AG10803 (cell line): Measurements from ENCODE around the gene PDPR.
"Not testable (repeated sequence)": the region's sequence is repeated elsewhere in the genome, so short reads cannot be mapped to it uniquely, and the experiment has no call there.

Experiments
- DNase-seq: peaks from one replicate; pipeline ENCODE4 v3.0.0; 2010; ENCODE audit warnings: low read depth
- H3K4me3 ChIP-seq: 2 replicates; pipeline ENCODE4 v1.5.1; 2011; ENCODE audit warnings: mild to moderate bottlenecking, low read length, control low read depth

The PDPR gene

DNA sequence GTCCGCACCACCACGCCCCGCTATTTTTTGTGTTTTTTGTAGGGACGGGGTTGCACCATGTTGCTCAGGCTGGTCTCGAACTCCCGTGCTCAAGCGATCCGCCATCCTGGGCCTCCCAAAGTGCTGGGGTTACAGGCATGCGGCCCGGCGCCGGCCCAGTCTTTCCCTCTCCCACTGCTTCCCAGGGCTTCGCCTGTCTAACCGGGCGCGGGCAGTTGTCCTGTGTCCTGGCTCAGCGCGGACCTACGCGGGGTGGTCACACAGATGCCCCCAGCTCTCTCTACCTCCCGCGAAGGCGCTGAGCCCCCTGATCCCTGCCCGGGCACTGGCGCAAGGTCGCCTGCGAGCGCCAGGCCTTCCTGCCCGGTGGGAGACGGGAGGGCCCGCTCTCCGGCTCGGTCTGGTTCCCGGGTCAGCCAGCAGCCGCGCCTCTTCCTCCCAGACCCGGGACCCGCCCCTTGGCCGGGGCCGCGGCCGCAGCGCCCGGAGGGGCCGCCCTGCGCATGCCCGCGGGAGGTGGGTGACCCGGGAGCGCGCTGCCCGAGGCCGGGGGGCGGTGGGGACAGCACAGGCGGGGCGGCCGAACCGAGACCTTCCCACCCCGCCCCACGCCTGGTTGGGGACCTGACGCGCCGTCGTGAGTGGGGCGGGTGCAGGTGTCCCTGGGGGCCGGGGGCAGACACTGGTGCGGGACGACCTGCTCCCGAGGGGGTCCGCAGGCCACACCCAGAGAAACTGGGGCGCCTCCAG, 73.9 kb downstream of the PDPR start:
- DNase-seq = not testable (repeated sequence)
- H3K4me3 ChIP-seq = peak overlapping the region; percentile 17; the same call in 1 of the 2 replicates

DNA sequence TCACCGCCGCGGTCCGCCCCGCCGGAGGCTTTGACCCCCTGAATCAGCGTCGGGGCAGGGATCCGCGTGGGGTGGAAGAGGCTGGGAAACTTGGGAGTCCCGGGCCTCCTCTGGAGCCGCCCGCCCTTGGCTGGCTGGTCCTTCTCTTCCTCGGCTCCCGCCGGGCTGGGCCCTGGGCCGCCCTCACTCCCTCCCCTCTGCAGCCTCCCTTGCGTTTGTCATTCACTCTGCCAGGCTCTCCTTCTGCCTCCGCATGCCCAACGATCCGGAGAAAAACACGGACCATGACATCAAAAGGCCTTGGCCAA, 74.4 kb downstream of the PDPR start:
- not testable (repeated sequence) for H3K4me3 ChIP-seq

DNA sequence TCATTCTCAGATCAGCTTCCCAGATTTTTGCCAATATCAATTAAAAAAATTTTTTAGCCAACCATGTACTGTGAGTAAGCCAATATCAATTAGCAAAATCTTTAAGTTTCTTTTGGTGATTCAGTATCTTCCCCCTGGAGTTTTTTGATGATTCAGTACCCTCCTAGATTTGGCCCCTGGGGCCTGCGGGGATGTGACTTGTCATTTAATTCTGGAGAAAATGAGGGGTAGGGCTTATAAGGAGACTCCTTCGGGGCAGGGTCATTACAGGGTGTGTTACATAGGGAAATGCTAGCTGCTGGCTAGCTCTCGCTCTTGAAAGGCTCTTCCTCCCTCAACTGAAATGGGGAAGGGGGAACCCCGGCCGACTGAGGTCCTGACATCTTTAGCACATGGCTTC, 76.4 kb downstream of the PDPR start:
- DNase-seq, H3K4me3 ChIP-seq: not testable (repeated sequence)

More for the DNA sequence above, 74.4 kb downstream of the PDPR start:
- DNase-seq = not testable (repeated sequence)

DNA sequence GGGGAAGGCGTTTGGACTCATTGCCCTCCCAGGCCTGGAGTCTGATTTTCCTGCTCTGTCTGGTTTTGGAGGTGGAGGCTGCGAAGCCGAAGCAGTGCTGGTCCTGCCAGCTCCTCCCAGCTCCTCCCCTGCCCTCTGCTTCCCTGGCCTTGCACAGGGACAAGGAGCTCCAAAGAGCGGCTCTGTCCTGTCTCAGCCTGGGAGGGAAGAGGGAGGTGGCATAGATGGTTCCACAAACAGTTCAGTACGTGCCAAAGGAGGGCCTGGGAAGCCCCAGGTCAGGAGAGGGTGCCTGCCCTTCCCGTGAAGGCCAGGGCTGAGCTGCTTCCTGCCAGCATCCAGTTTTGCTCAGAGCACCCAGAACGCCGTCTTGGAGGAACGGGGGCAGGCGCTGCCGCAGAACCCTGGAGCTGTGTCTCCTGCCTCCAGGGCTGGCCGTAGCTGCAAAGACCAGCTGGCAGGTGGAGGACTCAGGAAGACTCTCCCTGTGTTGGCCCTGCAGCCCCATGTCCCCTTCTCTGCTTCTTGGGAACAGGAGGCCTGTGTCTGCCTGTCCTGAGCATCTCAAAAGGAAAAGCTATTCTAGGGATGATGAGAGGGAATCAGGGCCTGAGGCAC, 82.7 kb downstream of the PDPR start:
- not testable (repeated sequence) for H3K4me3 ChIP-seq, DNase-seq

DNA sequence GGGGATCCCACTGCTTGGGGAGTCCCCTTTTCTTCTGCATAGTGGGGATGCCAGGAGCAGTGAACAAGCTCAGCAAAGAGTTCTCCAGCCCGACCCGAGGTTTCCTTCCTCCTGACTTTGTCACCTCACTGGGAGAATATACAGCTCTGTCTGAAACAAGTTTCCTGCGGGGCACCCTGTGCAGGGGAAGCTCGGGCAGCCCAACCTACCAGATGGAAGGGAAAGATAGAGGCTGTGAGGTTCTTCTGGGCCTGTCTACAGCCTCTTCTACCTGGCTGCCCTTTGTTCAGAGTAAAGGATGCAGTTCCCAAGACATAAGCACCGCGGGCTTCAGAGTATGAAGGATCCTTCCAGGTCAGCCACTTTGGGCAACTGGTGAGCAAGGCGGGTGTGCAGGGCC, 83.5 kb downstream of the PDPR start:
- DNase-seq, H3K4me3 ChIP-seq: not testable (repeated sequence)

DNA sequence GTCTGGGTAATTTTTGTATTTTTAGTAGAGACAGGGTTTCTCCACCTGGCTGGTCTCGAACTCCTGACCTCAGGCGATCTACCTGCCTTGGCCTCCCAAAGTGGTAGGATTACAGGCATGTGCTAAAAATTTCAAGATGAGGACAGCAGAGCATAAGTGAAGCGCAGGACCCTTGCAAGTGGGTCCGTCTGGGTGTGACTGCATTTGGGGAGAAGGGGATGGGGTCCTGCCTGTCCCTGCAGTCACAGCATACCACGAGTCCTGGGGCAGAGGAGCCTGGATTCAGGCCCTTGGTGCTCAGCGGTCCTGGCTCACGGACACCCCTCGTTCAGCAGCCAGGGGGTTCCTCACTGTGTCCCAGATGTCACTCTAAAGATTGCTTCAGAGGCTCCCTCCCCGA, 84.1 kb downstream of the PDPR start:
- H3K4me3 ChIP-seq, DNase-seq: not testable (repeated sequence)

DNA sequence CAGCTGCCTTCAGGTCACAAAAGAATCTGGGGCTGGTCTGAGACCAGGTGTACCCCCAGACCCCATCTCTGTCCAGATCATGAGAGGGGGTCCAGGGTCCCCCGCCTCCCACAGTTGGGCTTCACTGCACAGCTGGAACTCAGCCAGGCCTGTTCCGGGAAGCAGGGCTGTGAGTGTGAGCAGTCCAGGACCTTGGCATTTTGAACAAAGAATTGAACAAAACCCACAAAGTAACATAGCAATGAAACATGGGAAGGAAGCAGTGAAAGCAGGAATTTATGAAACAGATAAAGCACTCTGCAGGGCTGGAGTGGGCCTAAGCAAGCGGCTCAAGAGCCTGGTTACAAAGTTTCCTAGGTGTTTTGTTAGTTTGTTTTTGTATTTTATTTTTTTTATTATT, 84.5 kb downstream of the PDPR start:
- H3K4me3 ChIP-seq = not testable (repeated sequence)
- DNase-seq = peak; percentile 22

DNA sequence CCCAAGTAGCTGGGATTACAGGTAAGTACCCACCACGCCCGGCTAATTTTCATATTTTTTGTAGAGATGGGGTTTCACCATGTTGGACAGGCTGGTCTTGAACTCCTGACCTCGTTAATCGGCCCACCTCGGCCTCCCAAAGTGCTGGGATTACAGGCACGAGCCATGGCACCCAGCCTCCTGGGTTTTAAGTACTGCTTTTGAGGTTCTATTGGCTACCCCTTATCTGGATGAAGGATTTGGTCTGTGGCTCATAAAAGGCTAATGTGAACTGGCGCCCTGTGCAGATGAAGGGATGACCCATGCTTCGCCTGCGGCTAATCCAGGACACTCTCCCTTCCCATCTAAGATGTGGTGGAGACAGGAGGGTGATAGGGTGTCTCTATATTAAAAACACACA, 85.0 kb downstream of the PDPR start:
- not testable (repeated sequence) for H3K4me3 ChIP-seq, DNase-seq

DNA sequence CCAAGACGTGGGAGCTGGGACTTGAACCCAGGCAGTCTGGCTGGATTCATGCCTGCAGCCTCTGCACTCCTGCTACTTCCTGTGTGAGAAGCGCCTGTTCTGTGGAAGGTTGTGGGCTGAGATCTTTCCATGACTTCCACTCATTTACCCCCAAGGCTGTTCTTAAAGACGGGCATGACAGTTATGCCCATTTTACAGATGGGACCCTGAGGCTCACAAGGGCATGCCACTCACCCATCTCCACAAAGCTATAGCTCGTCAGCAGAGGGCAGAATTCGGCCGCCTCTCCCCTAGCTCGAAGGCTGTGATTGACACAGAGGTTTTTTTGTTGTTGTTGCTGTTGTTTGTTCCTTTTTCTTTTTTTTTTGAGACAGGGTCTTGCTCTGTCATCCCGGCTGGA, 85.9 kb downstream of the PDPR start:
- DNase-seq, H3K4me3 ChIP-seq: not testable (repeated sequence)

DNA sequence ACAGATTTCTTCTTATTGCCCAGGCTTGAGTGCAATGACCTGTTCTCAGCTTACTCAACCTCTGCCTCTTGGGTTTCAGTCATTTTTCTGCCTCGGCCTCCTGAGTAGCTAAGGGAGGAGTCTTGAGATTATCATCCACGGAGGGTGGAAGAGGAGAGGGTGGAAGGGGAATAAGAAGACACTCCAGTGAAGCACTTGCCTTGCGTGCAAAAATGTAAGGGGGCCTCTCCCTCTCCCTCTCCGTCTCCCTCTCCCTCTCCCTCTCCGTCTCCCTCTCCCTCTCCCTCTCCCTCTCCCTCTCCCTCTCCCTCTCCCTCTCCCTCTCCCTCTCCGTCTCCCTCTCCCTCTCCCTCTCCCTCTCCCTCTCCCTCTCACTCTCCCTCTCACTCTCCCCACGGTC, 89.4 kb downstream of the PDPR start:
- not testable (repeated sequence) for DNase-seq, H3K4me3 ChIP-seq

DNA sequence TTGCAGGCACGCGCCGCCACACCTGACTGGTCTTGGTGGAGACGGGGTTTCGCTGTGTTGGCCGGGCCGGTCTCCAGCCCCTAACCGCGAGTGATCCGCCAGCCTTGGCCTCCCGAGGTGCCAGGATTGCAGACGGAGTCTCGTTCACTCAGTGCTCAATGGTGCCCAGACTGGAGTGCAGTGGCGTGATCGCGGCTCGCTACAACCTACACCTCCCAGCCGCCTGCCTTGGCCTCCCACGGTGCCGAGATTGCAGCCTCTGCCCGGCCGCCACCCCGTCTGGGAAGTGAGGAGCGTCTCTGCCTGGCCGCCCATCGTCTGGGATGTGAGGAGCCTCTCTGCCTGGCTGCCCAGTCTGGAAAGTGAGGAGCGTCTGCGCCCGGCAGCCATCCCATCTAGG, 89.9 kb downstream of the PDPR start:
- not testable (repeated sequence) for H3K4me3 ChIP-seq, DNase-seq

DNA sequence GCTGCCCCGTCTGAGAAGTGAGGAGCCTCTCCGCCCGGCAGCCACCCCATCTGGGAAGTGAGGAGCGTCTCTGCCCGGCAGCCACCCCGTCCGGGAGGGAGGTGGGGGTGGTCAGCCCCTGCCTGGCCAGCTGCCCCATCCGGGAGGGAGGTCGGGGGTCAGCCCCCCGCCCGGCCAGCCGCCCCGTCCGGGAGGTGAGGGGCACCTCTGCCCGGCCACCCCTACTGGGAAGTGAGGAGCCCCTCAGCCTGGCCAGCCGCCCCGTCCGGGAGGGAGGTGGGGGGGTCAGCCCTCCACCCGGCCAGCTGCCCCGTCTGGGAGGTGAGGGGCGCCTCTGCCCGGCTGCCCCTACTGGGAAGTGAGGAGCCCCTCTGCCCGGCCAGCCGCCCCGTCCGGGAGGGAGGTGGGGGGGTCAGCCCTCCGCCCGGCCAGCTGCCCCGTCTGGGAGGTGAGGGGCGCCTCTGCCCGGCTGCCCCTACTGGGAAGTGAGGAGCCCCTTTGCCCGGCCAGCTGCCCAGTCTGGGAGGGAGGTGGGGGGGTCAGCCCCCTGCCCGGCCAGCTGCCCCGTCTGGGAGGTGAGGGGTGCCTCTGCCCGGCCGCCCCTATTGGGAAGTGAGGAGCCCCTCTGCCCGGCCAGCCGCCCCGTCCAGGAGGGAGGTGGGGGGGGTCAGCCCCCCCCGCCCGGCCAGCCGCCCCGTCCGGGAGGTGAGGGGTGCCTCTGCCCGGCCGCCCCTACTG, 90.7 kb downstream of the PDPR start:
- DNase-seq = not testable (repeated sequence)

DNA sequence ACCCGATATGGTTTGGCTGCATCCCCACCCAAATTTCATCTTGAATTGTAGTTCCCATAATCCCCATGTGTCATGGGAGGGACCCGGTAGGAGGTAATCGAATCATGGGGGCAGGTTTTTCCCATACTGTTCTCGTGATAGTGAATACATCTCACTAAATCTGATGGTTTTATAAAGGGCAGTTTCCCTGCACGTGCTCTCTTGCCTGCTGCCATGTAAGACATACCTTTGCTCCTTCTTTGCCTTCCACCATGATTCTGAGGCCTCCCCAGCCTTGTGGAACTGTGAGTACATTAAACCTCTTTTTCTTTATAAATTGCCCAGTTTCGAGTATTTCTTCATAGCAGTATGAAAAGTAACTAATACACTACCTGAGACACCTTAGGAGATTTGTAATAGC, 92.2 kb downstream of the PDPR start:
- not testable (repeated sequence) for H3K4me3 ChIP-seq, DNase-seq

More for the DNA sequence above, 90.7 kb downstream of the PDPR start:
- H3K4me3 ChIP-seq = not testable (repeated sequence)
